Limb (tissue), 2 donors: ENCODE measurements around the gene NACC2.

Source experiments
- DNase-seq, 2 donors: peaks; one replicate each; pipeline ENCODE4 v3.0.0-alpha.2; 2016; ENCODE audit errors: extremely low spot score in 2 of 2

NACC2 gene

GRCh38 chr9:136013524-136014034, 81.5 kb downstream of the NACC2 start:
- DNase-seq = no peak

- DNase-seq = peak in 1 of 2 donors; percentile 31
Observed at GRCh38 chr9:136013116-136013515, 82.0 kb downstream of the NACC2 start.

GRCh38 chr9:136012651-136013050, 82.4 kb downstream of the NACC2 start:
- peak in 1 of 2 donors; percentile 36 for DNase-seq

GRCh38 chr9:136011703-136012496, 83.2 kb downstream of the NACC2 start:
- peak; percentile 45 to 71 for DNase-seq

GRCh38 chr9:136011376-136011702, 83.8 kb downstream of the NACC2 start:
- DNase-seq = no peak

GRCh38 chr9:136010615-136011361, 84.3 kb downstream of the NACC2 start:
- DNase-seq = no peak

- DNase-seq = no peak
Observed at GRCh38 chr9:136010176-136010575, 84.9 kb downstream of the NACC2 start.

- no peak for DNase-seq
Observed at GRCh38 chr9:136009516-136009915, 85.6 kb downstream of the NACC2 start.

GRCh38 chr9:136008693-136008997, 86.4 kb downstream of the NACC2 start:
- DNase-seq = no peak

GRCh38 chr9:136007934-136008692, 87.0 kb downstream of the NACC2 start:
- no peak for DNase-seq

GRCh38 chr9:136007276-136007933, 87.7 kb downstream of the NACC2 start:
- peak in 1 of 2 donors; percentile 16 for DNase-seq

- DNase-seq = no peak
Observed at GRCh38 chr9:136006169-136006568, 88.9 kb downstream of the NACC2 start.

- DNase-seq = no peak
Observed at GRCh38 chr9:136004712-136005111, 90.4 kb downstream of the NACC2 start.

GRCh38 chr9:136004219-136004618, 90.9 kb downstream of the NACC2 start:
- no peak for DNase-seq

GRCh38 chr9:136003411-136004218, 91.5 kb downstream of the NACC2 start:
- DNase-seq = no peak

- no peak for DNase-seq
Observed at GRCh38 chr9:136002881-136003280, 92.2 kb downstream of the NACC2 start.

GRCh38 chr9:136002215-136002614, 92.9 kb downstream of the NACC2 start:
- no peak for DNase-seq

- no peak for DNase-seq
Observed at GRCh38 chr9:136001231-136001630, 93.9 kb downstream of the NACC2 start.

- DNase-seq = no peak
Observed at GRCh38 chr9:135998410-135999071, 96.5 kb downstream of the NACC2 start.

GRCh38 chr9:135998016-135998380, 97.1 kb downstream of the NACC2 start:
- no peak for DNase-seq
